GM06990 (cell line): Measurements from ENCODE around the gene OBSCN.

ENCODE experiments used
- DNase-seq: peaks from one replicate; pipeline ENCODE4 v3.0.0-alpha.2; 2011; ENCODE audit not compliant: insufficient read length; ENCODE audit errors: extremely low read depth
- H3K27me3 ChIP-seq: replicated peaks from 2 replicates; pipeline ENCODE4 v1.6.0; 2011; ENCODE audit warnings: low read length; ENCODE audit not compliant: control insufficient read depth, insufficient read depth
- H3K36me3 ChIP-seq: 2 replicates; pipeline ENCODE4 v1.5.1; 2011; ENCODE audit warnings: low read length; ENCODE audit not compliant: control insufficient read depth, insufficient read depth
- H3K4me3 ChIP-seq: replicated peaks from 2 replicates; pipeline ENCODE4 v1.5.1; 2011; ENCODE audit warnings: low read depth, mild to moderate bottlenecking, control low read depth, low read length
- CTCF ChIP-seq: IDR thresholded peaks from 2 replicates; pipeline ENCODE4 v1.5.1; 2011; ENCODE audit warnings: low read length, control low read depth, mild to moderate bottlenecking, inconsistent platforms; ENCODE audit not compliant: insufficient read depth, poor library complexity, severe bottlenecking

The OBSCN gene

GRCh38 chr1:228213917-228214808 is 6.3 kb downstream of the OBSCN start:
- no peak for DNase-seq
- no peak for TF ChIP-seq CTCF

GRCh38 chr1:228214921-228215662 is 7.2 kb downstream of the OBSCN start:
- H3K27me3 ChIP-seq, result no peaks in the 10 kb centered on the region; the same call in 1 of the 2 replicates
- H3K4me3 ChIP-seq, result no peak overlapping the region
- DNase-seq, result no peak
- H3K36me3 ChIP-seq, result no peaks in the 10 kb centered on the region
- TF ChIP-seq CTCF, result no peak

More at GRCh38 chr1:228213917-228214808, 6.3 kb downstream of the OBSCN start:
- no peaks in the 10 kb centered on the region for H3K36me3 ChIP-seq
- H3K4me3 ChIP-seq, result peak overlapping the region; percentile 52
- no peaks in the 10 kb centered on the region; the same call in 1 of the 2 replicates for H3K27me3 ChIP-seq

GRCh38 chr1:228215663-228216116 is 7.8 kb downstream of the OBSCN start:
- no peak overlapping the region for H3K4me3 ChIP-seq
- no peaks in the 10 kb centered on the region for H3K36me3 ChIP-seq
- no peaks in the 10 kb centered on the region; the same call in 1 of the 2 replicates for H3K27me3 ChIP-seq
- TF ChIP-seq CTCF, result no peak
- DNase-seq, result no peak

- Histone ChIP-seq H3K27me3 (no peaks in the 10 kb centered on the region; the same call in 1 of the 2 replicates), H3K36me3 (no peaks in the 10 kb centered on the region), H3K4me3 (no peak overlapping the region)
- no peak for DNase-seq
- no peak for TF ChIP-seq CTCF
Measured at GRCh38 chr1:228216371-228217320, 8.8 kb downstream of the OBSCN start.

- Histone ChIP-seq H3K4me3 (no peak overlapping the region), H3K27me3 (no peaks in the 10 kb centered on the region; the same call in 1 of the 2 replicates), H3K36me3 (no peaks in the 10 kb centered on the region)
- no peak for DNase-seq
- TF ChIP-seq CTCF, result no peak
Measured at GRCh38 chr1:228217551-228218344, 9.9 kb downstream of the OBSCN start.
